Activated CD4-positive, alpha-beta T cell treated with anti-CD3 and anti-CD28 coated beads, Interleukin-10, Interleukin-2, amounts not matched to agents 100 ng/mL and 50 ng/mL, durations not matched to agents 16 hours and 8 hours (primary cell): ENCODE measurements around the gene BCR.

Source experiments
- DNase-seq: peaks from one replicate; pipeline ENCODE4 v3.0.0-alpha.2; 2020

The BCR gene

DNA sequence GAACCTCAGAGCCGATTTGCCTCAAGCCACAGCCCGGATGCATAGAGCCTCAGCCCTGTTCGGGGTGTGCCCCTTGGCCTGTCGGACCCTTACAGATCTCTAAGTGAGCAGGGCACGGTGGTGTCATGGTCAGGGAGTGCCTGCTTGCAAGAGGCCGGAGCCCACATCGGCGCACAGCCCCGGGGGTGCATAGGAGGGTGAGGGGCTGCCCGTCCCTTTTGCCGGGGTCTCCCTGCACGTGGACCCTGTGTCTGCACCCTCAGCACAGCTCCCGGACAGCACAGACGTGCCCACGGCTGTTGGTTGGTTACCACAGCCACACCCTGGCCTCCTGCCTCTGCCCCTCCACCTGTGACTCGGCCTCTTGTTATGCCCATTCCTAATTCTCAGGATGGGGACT is 28.5 kb upstream of the BCR start:
- no peak for DNase-seq

- no peak for DNase-seq
Measured at GRCh38 chr22:23152238-23153114, 27.8 kb upstream of the BCR start.

GRCh38 chr22:23153994-23154393 is 26.3 kb upstream of the BCR start:
- no peak for DNase-seq

DNA sequence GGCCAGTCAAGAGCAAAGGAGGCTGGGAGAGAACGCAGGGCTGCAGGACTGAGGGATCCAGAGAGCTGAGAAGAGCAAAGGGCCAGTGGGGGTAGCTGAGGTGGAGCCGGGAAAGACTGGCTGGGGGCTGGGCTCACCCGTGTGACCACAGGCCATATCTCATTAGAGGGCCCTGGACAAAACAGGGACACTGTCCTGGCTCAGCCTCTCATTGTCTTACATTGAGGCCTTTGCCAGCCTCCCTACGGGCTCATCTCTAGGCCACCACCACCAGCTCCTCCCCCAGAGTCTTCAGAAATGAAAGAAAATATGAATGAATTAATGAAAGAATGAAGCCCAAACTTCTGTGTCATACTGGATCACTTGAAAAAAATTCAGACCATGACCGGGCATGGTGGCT is 25.8 kb upstream of the BCR start:
- no peak for DNase-seq

DNA sequence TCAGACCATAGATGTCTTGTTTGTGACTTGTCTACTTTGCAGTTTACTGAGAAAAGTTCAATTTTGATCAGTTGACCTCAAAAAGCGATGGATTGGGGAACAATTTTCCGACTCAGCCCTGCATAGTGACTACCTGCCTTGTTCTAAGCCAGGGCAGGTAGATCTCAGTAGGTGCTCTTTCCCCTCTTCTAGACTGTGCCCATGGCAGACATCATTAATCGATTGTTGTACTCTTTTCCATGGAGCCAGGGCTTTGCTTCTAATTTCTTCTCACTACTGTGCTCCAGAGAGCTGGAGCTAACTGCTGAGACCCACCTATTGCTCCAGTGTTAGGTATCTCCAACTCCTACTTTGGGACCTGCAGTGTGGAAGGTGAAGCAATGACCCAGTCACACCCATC is 25.2 kb upstream of the BCR start:
- DNase-seq = no peak

DNA sequence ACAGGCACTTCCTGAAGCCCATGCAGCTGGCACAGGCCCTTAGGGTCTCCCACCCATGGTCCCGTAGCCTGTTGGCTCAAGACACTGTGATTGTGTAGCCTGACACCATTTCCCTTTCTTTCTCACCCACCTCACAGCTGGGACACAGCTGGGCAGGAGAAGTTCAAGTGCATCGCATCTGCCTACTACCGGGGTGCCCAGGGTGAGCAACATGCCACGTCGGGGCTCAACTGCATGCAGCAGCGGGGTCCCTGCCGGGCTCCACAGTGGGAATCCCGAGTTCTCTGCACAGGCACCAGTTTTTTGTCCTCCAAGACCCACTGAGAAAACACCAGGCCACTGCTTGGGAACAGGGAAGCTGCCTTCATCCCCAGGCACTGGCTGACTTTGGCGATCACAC is 24.5 kb upstream of the BCR start:
- DNase-seq = no peak

- no peak for DNase-seq
Measured at GRCh38 chr22:23156286-23156685, 24.0 kb upstream of the BCR start.

DNA sequence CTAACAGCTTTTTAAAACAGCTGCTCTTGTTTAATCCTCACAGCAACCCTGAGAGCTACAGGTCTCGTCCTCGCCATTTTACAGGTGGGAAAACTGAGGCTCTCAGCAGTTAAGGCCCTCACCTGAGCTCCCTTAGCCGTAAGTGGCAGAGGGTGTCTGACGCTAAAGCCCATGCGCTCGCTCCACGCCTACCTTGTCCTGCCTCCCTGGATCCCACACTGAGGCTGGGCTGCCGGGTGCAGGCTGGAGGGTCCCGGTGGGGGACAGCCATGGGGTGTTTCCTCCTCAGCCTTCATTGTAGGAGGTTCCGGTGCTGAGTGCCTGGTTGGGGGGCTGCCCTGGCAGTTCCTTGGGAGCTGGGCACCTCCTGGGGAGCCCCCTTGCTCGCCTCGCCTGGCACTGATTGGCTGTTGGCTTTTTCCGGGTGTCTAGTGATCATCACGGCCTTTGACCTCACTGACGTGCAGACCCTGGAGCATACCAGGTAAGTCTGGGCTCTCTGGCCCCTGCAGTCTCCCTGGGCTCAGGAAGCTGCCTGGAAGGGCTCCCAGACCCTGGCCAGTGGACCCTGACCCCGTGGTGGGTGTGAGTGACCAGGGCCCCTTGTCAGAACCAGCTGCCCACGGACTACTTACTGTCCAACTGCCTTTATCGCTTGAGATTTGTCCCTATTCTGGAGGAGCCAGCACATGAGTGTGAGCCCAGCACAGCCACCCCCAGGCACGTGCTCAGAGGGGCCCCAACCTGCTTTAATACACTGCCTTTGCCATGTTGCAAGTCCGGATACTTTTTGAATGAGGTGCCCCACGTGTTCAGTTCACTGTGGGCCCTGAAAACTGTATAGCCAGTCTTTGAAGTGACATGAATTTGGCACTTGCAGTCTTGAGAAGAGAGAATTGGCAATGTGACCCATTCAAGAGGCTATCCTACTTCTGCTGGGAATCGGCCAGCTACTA is 22.5 kb upstream of the BCR start:
- no peak for DNase-seq

DNA sequence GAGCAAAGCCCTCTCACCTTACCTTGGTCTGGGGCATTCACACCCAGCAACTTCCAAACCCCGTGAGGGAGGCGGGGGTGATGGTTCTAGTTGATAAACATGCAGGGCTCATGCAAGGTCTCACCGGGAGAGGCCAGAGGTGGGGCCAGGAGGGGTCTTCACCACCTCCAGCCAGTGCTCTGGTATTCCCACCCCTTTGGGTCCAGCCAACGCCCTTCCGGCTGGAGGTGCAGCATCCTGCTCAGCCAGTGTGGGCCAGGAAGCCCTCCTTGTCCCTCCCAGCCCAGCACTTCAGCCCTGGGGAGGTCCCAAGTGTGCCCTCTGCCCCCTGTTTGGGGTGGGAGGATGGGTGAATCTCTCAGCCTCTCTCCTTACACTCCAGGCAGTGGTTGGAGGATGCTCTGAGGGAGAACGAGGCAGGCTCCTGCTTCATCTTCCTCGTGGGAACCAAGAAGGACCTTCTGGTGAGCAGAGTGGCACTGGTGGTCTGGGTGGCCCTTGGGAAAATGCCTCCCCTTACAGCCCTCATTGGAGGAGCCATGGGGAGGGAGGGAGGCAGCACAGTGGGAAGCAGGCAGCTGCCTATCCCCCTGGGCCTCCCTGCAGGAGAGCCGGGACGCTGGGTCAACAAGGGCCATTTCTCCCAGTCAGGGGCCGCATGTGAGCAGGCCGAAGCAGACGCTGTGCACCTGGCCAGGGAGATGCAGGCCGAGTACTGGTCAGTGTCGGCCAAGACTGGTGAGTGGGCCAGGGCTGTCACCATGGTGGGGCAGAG is 21.6 kb upstream of the BCR start:
- no peak for DNase-seq

- no peak for DNase-seq
Measured at GRCh38 chr22:23159291-23159630, 21.0 kb upstream of the BCR start.

- DNase-seq = no peak
Measured at GRCh38 chr22:23161029-23161428, 19.3 kb upstream of the BCR start.

DNA sequence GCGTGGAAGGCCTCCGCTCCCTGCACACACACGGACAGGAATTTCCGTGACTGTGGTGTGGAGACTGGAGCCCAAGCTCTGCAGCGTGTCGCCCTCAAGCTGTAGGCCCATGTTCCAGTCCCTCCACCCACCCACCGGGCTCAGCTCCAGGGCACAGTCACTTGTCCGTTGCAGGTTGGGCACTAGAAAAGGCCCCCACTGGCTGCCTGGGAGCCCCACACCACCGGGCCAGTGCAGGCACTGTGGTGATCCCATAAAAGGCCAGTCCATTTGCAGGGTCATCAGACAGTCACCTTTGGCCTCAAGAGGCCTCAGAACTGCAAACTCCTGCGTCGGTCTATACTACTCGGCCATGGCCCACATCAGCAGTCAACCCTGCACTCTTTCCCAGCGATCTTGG is 18.7 kb upstream of the BCR start:
- DNase-seq = no peak

DNA sequence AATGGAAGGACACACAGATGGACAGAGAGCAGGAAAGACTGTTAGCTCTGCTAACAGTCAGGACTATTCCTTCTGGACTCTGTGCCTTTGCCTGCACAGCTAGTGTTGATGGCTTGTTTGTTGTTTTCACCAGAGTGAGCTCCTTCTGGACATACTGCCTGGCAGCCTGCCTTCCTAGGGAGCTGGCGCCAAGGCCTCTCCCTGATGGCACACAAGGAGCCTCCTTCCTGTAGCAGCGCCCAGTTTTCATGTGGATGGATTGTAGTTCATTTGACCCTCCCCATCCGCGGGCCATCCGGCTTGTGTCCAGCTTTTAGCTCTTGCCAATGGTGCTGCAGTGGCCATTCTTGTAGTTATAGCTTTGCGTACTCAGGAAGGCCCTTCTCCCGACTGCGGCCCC is 16.6 kb upstream of the BCR start:
- DNase-seq = no peak

GRCh38 chr22:23164091-23164490 is 16.2 kb upstream of the BCR start:
- no peak for DNase-seq

DNA sequence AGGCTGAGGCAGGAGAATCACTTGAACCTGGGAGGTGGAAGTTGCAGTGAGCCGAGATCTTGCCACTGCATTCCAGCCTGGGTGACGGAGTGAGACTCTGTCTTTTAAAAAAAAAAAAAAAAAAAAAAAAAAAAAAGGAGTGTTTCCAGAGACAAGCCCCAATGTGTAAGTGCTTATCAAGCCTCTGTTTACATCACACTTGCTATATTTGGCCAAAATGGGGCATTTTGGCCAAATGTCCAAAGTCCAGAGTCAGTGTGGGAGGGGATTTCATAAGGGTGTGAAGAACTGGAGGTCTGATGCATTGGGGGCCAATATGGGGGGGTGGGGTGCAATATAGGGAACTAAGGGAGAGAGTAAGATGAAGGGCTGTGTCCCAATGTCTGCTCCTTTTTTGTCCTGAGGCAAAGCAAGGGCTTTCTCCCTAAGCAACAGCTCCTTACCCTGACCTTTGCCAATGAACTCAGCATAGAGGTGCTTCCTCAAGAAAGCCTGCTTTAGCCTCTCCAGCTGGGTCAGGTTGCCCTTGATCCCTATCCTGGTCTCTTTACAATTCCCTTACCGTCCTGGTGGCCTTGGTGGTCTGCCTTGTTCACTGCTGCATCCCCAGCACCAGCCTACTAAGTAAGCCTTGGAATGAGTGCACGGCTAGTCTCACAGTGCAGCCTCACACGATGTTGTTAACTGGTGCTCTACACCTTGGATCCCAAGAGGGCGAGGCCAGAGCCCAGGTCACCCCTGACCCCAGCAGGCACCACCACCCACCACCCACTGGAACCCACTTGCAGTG is 14.1 kb upstream of the BCR start:
- DNase-seq = no peak

GRCh38 chr22:23166841-23167616 is 13.3 kb upstream of the BCR start:
- no peak for DNase-seq

DNA sequence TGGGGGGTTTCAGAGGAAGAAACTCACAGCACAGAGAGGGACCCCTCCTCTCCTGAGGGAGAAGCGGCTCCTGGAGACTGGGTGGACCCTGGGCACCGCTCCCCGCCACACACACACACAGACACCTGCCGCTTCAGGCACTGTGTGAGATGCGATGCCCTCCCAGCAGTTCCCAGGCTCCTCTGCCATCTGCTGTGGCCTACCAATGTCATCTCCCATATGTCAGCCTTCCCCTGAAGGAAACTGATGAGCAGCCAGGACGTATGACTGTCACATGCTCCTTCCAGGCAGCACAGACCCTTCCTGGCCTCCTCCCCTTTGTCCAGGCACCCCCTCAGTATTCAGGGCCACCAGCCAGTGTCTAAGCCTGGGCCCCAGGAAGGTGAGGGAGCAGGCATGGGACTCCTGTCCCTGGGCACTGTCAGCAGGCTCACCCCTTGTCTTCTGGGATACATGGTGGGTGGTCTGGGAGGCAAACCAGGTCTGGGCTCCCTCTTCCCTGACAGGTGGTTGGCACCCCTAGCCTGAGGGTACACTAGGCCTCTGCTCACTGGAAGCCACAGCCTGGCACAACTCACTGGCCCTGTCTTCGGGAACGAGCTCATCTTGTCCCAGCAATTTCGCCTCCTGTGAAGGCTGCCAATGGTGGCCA is 11.8 kb upstream of the BCR start:
- DNase-seq = no peak

GRCh38 chr22:23169043-23169406 is 11.3 kb upstream of the BCR start:
- no peak for DNase-seq

GRCh38 chr22:23175817-23176644 is 4.3 kb upstream of the BCR start:
- no peak for DNase-seq

DNA sequence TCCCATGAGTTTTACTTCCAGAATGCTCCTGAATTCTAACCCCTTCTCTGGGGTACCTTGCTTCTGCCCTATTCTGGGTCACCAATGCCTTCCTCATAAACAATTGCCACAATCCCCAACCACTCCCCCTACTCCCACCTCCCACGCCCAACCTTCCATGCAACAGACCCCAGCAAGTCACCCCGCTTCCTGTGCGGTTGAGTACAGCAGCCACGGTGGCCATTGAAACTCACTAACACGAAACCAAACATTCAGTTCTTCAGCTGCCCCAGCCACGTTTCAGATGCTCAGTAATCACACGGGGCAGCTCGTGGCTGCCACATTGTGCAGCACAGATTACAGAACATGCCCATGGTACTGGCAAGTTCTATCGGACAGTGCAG is 3.7 kb upstream of the BCR start:
- no peak for DNase-seq
